GM12875 (cell line): ENCODE measurements around the gene CDC37L1.

Source experiments
- H3K4me3 ChIP-seq: one replicate; pipeline ENCODE4 v1.5.1; 2011; ENCODE audit warnings: low read depth, low read length, control low read depth
- CTCF ChIP-seq: IDR thresholded peaks from 2 replicates; pipeline ENCODE4 v1.5.1; 2011; ENCODE audit warnings: low read depth, mild to moderate bottlenecking, control low read depth, inconsistent platforms, low read length, moderate library complexity, borderline replicate concordance; ENCODE audit not compliant: insufficient read depth

Gene CDC37L1

DNA sequence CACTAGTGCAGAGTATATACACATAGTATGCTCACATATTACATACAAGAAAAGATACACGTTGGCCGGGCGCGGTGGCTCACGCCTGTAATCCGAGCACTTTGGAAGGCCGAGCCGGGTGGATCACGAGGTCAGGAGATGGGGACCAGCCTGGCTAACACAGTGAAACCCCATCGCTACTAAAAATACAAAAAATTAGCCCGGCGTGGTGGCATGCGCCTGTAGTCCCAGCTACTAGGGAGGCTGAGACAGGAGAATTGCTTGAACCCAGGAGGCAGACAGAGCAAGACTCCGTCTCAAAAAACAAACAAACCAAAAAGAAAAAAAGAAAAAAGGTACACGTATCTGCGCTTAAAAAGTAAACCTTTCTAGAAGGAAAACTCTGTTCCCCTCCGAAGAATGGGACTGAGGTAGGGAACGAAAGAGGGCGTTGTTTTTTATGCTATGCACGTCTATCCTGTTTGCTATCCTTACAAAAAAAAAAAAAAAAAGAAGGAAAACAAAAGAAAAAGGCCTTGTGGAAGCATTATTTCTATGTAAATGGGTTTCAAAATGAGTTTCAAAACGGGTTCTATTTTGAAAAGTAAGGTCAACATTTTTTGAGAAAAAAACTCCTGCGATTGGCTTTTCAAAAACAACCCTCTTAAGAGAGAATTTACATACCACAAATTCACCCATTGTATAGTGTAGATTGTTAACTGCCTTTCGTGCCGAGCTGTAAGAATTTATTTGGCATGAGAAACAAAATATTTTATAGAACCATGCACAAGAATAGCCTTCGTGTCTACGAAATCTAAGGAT is 60.4 kb downstream of the CDC37L1 start:
- TF ChIP-seq CTCF, result no peak
- H3K4me3 ChIP-seq, result peak overlapping the region; percentile 96

- no peak for TF ChIP-seq CTCF
- H3K4me3 ChIP-seq, result peak overlapping the region; percentile 96
Observed at GRCh38 chr9:4740388-4740637, 60.9 kb downstream of the CDC37L1 start.

DNA sequence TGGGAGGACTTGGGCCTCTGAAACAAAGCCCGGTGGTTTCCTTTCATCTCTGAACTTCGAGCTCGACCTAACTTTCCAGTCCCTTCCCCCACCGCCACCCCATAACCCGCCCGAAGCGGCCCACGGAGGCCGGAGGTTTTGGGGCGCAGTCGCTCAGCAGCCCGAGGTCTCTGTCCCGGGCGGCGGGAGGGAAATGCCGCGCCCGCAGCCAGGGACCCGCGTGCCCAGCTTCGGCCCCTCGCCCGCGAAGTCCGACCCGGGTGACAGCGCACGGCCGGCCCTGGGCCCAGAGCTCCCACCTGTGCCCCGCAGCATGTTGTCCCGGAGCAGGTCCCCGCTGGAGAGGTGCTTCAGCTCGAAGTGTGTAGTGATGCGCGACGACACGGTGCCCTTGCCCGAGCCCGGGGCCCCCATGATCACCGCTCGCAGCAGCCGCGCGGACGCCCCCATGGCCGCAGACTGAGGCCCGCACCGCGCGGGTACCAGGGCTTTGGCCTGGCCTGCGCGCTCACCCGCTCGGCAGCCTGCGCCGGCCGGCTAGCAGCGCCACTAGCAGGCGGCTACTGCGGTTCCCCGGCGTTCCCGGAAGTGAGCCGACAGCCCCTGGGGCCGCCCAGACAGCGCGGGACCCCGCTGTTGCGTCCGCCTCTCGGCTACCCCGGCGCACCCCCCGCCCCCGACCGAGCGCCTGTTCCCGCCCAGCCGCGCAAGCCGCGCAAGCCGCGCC is 61.4 kb downstream of the CDC37L1 start, which contains the start of gene AK3:
Gene AK3, minus strand, starts transcription at position 565 of the 727 bp plus-strand sequence. Its CDS starts 115 bp downstream, at position 450.
- TF ChIP-seq CTCF, result peak; percentile 29; the same call in 1 of the 2 replicates
- H3K4me3 ChIP-seq, result peak within 1 kb of the TSS; percentile 96

DNA sequence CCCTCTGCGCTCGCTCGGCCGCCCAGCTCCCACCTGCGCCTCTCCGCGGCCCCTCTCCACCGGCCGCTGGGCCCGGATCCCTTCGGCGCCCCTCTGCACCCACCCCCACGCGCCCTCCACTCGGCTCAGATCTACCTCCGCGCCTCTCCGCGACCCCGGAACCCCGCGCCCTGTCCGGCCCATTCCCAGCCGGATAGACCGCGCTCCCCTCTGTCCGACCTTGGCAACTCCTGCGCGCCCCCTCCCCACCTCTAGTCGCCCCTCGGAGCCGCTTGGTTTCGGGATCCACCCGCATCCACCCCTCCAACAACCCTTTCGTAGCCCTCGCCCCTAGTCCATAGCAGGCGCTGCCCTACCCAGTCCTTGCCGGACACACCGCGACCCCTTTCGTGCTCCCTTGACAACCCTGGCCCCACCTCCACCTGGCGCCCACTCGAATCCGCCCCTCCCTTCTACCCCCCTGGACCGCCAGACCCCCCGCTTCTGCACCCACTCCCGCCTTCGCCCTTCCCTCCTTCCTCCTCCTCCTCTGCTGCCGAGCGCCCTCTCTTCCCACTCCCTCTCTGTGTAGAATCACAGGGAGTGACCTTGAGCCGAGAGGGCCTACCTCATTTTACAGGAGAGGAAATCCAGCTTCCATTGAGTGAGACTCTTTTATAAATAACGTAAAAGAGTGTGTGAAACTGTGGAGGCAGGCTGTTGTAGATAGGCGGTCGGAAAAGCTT is 62.2 kb downstream of the CDC37L1 start:
- no peak for TF ChIP-seq CTCF
- peak overlapping the region; percentile 96 for H3K4me3 ChIP-seq

DNA sequence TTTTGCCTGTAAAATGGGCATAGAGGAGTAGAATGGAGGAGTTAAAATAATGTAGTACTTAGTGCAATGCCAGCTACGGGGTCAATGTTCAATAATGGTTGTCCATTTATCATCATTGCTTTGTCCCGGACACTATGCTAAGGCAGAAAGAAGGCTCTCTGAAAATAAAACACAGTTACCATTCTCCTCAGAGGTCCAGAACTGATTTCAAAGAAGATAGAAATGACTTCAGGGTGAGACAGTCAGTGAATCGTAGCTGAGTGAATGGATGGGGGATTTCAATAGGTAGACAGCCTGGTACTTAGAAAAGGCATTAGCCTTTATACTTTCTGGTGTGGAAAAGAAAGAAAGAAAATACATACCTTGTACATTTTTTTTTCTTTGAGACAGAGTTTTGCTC is 62.9 kb downstream of the CDC37L1 start:
- TF ChIP-seq CTCF, result no peak
- no peak overlapping the region for H3K4me3 ChIP-seq

DNA sequence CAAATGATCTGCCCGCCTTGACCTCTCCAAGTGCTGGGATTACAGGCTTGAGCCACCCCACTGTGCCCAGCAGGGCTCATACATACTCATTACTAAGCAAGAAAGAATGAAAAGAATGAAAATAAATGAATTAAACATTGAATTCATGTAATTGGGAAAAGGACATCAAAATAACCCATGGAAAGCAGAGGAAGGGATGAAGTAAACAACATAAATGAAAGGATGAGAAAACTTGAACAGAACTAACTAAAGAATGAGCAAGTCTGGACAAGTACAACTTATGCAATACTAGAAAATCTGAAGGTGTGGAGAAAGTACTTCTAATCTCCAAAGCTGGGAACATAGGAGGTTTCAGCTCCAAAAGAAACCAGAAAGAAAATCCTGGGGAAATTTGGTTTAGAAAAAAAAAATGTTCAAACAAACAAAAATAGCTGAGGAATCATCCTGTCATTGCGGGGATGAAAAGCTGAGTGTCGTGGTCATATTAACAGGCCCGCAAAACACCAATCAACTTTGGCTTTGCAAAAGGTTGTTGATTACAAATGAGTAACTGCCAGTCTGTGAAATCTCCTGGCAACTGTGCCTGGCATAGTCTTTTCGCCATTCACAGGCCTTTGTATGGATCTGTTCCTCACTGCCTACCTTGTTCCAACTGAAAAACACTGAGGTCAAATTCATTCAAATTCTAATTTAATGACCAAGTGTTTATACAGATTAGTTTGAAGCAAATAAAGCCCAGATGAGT is 63.9 kb downstream of the CDC37L1 start:
- TF ChIP-seq CTCF, result no peak
- H3K4me3 ChIP-seq, result no peak overlapping the region
